ENCODE data around the gene BOLA3.
"Not testable (repeated sequence)": the region's sequence is repeated elsewhere in the genome, so short reads cannot be mapped to it uniquely, and the experiment has no call there.

Gene BOLA3

DNA sequence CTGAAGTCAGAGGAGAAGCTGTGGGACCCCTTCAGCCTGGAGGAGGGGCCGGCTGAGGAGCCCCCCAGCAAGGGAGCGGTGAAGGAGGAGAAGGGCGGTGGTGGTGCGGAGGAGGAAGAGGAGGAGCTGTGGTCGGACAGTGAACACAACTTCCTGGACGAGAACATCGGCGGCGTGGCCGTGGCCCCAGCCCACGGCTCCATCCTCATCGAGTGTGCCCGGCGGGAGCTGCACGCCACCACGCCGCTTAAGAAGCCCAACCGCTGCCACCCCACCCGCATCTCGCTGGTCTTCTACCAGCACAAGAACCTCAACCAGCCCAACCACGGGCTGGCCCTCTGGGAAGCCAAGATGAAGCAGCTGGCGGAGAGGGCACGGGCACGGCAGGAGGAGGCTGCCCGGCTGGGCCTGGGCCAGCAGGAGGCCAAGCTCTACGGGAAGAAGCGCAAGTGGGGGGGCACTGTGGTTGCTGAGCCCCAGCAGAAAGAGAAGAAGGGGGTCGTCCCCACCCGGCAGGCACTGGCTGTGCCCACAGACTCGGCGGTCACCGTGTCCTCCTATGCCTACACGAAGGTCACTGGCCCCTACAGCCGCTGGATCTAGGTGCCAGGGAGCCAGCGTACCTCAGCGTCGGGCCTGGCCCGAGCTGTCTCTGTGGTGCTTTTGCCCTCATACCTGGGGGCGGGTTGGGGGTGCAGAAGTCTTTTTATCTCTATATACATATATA is 46.0 kb downstream of the BOLA3 start:
- DNase-seq, result no peak

DNA sequence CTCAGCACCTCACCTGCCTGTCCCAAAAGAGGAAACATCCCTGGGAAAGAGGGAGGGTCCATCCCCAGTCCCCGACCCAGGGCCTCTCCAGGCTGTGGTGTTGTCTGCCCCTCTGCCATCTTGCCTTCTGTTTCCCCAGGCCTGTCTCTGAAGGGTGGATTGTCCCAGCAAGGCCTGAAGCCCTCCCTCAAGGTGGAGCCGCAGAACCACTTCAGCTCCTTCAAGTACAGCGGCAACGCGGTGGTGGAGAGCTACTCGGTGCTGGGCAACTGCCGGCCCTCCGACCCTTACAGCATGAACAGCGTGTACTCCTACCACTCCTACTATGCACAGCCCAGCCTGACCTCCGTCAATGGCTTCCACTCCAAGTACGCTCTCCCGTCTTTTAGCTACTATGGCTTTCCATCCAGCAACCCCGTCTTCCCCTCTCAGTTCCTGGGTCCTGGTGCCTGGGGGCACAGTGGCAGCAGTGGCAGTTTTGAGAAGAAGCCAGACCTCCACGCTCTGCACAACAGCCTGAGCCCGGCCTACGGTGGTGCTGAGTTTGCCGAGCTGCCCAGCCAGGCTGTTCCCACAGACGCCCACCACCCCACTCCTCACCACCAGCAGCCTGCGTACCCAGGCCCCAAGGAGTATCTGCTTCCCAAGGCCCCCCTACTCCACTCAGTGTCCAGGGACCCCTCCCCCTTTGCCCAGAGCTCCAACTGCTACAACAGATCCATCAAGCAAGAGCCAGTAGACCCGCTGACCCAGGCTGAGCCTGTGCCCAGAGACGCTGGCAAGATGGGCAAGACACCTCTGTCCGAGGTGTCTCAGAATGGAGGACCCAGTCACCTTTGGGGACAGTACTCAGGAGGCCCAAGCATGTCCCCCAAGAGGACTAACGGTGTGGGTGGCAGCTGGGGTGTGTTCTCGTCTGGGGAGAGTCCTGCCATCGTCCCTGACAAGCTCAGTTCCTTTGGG is 47.2 kb downstream of the BOLA3 start:
- DNase-seq, result no peak

DNA sequence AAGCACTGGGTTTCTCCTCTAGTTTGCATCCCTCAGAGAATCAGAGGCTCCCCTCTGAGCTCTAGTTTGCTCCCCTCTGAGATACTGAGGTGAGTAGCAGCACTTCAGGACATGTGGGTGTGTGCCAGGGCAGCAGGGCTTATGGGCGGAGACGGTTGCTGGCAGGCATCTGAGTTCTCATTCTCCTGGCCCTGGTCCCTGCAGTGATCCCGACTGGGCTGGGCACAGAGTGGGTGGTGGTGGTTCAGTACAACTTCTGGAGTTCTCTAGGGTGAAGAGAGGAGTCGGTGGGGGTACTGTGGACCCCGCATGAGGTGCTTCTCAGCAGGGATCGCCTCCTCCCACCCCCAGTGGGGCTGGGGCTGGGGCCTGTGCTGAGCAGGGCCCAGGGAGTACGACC is 47.9 kb downstream of the BOLA3 start:
- DNase-seq, result no peak

DNA sequence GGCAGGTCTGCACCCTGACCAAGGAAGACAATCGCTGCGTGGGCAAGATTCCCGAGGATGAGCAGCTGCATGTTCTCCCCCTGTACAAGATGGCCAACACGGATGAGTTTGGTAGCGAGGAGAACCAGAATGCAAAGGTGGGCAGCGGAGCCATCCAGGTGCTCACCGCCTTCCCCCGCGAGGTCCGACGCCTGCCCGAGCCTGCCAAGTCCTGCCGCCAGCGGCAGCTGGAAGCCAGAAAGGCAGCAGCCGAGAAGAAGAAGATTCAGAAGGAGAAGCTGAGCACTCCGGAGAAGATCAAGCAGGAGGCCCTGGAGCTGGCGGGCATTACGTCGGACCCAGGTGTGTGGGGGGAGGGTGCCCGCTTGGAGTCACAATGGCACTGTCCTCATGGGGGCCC is 48.4 kb downstream of the BOLA3 start:
- DNase-seq, result no peak

DNA sequence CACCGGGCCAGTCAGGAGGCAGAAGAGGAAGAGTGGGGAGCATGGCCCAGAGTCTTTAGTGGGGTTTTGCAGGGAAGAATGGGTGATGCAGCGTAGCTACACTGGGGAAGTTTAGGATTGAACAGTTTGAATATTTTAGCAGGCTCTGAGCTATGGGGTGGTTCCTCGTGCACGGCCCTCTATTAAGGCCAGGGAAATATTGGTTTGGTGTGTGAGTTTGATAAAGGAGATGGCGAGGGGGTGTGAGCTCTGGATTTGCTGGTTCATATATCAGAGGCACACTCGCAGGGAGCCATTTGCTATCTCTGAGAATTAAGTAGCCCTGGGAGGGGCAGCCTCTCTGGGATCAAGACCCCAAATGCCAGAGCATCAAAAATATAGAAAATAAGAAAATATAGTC is 50.1 kb downstream of the BOLA3 start:
- DNase-seq, result no peak

DNA sequence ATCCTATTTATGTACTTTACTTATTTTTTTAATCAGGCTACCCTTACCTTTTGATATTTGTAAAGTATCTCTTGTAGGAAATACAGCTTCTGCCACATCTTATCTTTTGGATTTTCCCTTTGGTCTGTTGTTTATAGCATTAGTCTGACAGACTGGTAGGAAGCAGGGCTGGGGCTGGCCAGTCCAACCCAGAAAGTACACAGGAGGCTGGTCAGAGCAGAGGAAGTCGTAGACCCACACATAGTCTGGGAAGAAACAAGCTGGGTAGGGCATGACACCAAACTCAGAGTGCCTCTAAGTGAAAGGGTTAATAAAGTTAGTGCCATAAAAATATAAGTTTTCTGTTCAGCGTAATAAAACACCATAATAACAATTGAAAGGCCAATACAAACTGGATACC is 51.7 kb downstream of the BOLA3 start:
- no peak for DNase-seq

DNA sequence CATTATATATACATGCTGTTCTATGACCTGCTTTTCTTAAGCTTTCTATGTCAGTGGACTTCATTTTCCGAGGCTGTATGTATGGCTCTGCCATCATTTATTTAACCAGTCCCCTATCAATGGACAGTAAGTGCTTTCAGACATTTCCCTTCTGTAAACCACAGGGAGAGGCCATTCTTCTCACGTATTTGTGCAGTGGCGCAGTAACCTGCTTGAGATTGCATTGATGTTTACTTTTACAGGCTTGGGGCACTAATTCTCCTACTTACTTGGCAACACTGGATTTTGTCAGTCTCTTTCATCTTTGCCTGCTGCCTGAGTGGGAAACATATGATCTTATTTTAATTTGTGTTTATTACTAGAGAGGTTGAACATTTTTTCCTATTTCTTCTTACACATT is 52.1 kb downstream of the BOLA3 start:
- DNase-seq, result no peak

DNA sequence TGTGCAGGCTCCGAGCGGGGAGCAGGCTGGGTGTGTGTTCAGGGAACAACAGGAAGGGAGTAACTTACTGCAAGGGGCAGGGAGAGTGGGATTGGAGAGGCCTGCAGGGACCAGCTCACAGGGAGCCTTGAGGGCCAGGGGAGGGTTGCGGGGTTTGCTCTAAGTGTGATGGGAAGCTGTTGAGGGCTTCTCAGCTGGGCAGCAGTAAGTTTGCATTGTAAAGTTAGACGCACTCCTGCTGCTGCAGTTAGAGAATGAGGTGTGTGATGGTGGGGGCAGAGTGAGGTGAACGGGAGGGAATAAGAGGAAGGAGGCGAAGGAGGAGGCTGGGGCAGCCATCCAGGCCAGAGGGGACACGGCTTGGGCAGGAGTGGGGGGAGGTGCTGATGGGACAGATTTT is 53.4 kb downstream of the BOLA3 start:
- no peak for DNase-seq

DNA sequence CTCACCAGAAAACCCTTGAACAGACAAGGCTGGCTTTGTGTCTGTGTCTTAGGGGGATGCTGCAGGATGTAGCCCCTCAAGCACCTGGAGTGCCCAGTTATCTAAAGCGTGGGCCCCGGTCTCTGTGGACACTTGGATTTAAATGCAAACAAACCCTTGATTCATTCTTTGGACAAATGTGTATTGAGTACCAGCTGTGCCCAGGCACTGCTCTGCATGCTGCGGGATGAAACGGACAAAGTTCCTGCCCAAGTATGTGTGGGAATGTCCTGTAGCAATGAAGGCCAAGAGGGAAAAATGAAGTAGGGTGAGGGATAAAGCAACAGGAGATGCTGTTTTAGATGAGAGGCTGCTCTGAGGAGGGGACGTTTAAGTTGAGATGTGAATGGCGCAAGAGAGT is 53.9 kb downstream of the BOLA3 start:
- no peak for DNase-seq

DNA sequence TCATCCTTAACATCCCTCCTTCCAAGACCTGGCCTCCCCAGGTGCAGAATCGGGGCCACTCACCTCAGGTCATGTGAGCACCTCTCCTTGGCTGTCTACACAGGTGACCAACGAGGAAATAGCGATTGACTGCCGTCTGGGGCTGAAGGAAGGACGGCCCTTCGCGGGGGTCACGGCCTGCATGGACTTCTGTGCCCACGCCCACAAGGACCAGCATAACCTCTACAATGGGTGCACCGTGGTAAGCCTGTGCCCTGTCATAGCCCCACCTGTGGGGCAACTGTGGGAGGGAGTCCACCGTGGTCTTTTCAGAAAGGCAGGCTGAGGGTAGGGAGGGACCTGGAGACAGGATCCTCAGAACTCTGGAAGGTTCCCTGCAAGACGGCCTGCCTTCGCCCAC is 54.3 kb downstream of the BOLA3 start:
- DNase-seq, result no peak

DNA sequence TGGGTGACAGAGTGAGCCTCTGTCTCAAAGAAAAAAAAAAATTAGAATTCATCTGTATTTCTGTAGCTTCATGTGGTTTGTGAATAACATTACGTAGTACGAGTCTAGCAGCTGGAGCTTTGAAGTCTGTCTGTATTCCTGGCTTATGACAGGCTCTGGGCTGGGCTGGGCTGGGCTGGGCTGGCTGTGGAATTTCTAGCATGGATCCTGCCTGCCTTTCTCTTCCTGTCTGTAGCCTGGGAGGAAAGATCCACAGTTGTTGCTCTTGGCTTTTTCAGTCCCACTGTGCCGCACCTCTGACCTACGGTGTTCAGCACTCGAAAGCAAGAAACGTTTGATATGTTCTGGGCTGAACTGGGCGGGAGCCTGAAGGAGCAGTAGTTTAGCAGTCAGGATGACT is 55.4 kb downstream of the BOLA3 start:
- no peak for DNase-seq

DNA sequence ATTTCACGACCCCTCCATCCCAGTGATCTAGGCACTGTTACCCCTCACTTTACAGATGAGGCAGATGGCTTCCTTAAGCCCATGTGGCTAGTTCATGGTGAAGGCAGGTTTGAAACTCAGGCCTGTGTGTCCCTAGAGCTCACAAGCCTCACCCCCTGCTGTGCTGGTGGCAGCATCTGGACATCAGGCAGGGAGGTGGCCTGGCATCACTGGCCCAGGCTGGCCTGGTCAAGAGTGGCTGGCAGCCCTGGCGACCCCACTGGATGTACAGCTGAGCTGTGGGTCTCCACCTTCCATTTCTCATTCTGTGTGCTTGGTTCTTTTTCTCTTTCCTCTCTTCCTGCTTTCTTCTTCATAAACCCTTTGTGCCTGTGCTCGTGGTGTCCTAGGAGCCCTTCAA is 56.3 kb downstream of the BOLA3 start:
- DNase-seq, result no peak

DNA sequence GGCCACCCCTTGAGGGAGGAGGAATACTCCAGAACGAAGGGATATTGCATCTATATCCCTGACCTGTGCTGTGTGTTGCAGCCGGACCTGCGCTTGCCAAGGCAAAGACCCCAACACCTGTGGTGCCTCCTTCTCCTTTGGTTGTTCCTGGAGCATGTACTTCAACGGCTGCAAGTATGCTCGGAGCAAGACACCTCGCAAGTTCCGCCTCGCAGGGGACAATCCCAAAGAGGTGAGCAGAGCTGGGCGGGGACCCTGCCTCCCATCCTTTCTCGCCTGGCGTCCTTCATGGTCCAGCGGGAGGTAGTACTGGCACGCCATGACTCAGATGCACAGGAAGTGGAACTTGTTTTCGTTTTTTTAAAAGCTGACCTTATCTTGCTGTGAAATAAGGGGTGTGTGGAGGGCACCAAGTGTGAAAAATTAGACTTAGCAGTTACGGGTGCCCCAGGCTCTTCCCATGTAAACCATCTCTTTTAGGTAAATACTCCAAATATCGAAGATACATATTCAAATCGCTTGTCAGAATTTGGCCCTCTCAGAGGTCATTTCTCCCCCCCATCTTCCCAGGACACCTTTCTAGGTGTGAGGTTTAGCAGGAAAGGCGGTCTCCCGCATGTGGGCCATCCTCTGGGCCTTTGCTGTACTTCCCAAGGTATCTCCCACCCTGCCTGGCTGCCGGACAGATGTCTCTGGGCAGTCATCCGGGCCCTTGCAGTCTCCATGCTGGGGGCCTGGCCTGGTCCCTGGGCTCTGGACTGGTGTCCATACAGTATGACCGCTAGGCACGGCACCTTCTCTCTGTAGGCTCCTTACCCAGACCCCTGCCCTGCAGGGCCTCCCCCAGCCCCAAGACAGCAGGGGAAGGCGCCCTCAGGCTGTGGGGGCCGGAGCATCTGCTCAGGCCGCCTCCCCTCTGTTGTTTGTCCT is 57.6 kb downstream of the BOLA3 start:
- DNase-seq, result no peak

DNA sequence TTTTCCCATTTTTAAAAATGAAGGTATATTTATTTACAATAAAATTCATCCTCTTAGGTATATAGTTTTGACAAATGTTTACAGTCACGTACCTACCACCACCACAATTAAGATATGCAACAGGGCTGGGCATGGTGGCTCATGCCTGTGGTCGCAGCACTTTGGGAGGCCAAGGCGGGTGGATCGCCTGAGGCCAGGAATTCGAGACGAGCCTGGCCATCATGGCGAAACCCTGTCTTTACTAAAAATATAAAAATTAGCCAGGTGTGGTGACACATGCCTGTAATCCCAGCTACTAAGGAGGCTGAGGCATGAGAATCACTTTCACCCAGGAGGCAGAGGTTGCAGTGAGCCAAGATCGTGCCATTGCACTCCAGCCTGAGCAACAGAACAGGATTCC is 59.0 kb downstream of the BOLA3 start:
- DNase-seq, result not testable (repeated sequence)

DNA sequence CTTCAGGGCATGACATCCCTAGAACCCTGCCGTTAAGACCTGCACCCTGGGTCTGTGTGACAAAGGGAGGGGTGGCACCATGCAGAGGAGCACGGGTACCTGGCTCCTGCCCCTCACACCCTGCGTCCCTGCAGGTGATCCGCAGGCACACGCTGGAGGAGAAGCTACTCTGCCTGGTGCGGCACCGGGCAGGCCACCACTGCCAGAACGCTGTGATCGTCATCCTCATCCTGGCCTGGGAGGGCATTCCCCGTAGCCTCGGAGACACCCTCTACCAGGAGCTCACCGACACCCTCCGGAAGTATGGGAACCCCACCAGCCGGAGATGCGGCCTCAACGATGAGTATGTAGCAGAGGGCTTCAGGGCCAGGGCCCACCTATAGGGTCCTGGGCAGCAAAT is 60.0 kb downstream of the BOLA3 start:
- no peak for DNase-seq

DNA sequence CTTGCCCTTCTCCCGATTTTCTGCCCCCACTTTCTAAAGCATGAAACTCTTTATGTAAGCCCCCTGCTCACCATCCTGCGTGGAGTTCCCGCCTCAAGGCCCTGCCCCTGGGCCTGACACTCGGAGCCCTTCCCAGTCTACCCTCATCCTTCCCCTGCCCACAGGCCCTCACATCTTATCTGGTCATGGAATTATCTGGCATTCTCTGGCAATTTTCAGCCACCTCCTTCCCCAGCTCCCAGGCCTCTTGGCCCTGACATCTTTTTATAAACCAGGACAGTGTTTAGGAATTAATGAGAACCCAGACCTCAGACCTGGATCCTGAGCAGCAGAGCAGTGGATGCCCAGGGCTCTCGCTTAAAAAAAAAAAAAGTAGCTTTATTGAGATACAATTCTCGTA is 61.7 kb downstream of the BOLA3 start:
- DNase-seq, result no peak

All from stimulated activated naive CD4-positive, alpha-beta T cell (primary cell).